UCSD-AML1 (cell line): ENCODE data around the gene BRD4.

ENCODE experiments used
- DNase-seq: peaks from one replicate; lab custom pipeline; 2025; ENCODE audit not compliant: unreplicated experiment; lab: John Stamatoyannopoulos, UW

The BRD4 gene

DNA sequence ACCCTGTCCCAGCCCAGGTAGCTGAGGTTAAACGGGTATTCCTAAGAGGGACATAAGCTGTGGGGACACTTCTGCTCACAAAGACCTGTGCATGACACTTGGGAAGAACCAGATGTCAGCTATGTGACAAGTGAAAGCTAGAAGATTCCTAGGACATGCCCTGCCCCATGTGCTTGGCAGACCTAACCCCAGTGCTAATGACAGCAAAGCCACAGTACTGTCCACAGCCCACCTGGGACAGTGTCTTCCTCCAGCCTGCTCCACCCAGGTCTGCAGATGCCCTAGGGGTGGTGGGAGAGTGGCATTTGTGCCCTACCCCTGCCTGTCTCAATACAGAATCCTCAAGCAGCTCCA, 81.7 kb downstream of the BRD4 start:
- DNase-seq = no peak

DNA sequence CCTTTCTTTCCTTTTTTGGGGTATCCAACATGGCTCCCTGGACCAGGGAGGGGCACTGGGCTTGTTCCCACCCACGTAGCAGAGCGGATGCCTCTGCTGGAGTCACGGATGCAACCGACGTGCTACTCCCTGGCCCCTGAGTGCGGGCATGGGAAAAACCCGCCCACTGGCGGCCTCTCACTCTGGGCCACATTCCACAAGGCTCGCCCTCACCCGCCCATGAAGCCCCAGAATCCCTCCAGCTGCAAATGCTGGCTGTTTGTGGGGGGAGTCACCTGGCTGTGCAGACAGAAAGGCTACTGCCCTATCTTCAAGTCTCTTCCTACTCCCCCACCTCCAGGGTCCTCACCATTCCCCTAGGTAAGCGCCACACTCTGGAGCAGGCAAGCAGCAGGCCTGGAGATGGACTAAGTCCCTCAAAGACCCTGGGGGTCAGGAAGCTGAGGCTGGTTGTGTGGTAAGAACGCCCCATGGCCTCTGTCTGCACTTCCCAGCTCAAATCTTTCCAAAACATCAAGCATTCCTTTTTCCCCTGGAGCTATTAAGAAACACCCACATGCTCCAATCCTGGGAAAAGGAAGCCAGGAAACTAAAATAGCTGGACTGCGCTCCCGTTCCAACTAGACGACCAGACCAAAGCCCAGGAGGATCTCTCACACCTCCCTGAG, 82.2 kb downstream of the BRD4 start:
- no peak for DNase-seq

DNA sequence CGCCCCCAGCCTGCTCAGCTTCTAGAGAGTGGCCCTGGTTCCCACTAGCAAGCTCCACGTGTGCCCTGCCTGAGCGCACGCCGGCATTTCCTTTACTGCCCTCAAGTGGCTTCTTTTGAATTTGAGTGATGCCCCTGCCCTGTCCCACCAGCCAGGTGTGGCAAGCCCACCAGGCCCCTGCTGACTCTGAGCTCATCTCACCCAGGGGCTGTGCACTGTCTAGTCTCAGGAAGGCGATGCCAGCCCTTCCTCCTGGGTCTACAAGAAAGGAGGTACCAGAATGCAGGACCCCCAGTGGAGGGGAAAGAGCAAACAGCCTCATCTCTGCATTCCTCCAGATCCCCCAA, 82.8 kb downstream of the BRD4 start:
- DNase-seq = no peak

DNA sequence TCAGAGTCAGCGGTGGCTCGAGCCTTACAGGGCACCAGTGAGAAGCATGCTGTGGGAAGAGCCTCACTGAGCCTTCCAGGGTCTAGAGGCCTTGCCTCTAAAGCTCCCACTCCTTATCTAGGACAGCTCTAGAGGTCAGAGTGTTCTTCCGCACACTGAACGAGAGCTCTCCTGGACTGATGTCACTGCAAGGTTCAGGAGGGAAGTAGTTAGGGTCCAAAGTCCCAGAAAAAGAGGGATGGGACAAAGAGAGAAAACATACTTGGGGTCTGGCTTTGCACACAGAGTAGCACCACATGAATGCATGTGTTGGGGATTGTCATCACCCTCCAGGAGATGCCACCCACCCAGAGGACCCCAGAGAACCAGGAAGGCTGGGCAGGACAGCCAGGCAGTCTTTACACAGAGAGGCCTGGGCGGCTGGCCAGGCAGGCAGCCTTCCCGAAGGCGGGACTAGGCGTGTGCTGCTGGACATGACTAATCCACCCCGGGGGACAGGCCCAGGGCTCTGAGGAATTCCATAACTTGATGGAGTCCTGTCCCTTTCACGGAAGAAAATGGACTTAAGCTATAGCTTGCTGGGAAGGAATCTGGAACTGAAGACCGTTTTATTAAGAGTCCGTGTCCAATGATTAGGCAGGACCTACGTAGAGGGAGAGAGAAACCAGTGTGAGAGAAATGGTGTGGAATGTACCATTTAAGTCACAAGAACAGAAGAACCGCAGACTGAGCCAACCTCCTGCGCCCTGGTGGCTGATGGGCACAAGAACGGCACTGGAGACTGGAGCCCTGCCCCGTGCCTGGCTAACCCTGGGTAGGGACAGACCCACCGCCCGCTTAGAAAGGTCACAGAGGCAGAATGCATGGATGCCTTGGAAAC, 83.5 kb downstream of the BRD4 start:
- no peak for DNase-seq

DNA sequence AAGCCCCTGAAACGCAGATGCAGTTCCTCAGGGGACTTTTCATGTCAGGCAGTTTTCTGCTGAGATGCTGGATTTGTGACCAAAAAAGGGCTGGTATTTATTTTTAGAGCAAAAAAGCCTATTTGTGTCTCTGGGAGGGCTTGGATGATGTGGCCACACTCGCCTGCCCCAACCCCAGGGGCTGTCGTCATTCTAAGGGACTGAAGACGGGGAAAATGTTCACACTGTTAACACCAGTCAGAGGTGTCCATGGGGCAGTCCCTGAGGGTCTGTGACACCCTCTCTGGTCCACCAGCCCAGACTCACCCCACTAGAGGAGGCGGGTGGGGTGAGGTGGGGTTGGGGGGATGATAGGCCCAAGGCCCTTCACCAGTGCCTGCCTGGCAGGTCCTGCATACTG, 84.2 kb downstream of the BRD4 start:
- no peak for DNase-seq

DNA sequence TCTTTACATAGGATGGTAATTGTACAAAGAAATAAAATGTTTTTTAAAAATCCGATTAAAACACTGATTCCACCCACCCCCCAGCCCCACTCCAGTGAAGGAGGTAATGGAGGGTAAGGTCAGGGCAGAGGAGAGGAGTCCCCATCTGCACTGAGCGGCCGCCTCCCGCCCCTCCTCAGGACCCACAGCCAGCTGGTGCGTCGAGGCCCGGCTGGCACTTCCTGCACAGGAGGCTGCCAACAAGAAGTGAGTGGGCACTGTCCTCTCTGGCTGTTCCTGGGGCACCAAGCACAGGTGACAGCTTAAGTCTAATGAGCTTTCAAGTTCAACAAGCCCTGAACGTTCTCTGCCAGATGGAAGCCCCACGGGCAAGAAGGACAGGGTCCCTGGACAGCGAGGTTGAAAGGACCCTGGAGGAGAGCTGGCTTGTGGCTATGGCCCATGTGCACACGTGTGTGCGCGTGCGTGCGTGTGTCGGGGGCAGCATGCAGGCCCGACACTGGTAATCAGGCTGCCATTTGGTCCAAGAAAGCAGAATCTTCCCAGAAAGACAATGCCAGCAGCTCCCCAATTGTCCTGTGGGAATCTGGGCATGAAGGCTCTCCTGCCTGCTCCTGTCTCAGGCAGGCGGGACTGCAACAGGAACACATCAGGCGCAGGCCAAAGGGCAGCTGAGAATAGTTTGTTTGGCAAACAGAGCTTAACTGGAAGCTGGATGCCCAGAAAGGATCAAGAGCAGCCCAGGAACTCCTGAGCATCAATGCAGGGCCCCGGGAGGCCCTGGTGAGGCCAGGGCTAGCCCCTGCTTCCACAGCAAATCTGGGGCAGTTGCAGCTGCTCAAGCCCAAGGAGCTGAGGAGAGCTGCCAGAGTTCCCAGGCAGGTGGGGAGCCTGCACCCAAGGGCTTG, 85.0 kb downstream of the BRD4 start:
- no peak for DNase-seq

DNA sequence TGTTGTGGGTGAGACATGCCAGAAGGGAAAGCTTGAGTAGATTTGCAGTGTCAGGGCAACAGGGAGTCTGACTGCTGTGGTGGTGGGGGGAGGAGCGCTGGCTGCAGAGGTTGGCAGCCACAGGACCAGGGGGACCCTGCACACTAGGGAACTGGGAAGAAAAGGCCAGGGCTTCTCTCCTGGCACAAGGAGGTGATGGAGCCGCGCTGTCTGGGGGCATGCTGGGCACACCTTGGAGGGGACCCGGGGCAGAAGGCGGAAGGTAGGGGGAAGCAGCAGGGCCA, 86.2 kb downstream of the BRD4 start:
- DNase-seq = no peak

DNA sequence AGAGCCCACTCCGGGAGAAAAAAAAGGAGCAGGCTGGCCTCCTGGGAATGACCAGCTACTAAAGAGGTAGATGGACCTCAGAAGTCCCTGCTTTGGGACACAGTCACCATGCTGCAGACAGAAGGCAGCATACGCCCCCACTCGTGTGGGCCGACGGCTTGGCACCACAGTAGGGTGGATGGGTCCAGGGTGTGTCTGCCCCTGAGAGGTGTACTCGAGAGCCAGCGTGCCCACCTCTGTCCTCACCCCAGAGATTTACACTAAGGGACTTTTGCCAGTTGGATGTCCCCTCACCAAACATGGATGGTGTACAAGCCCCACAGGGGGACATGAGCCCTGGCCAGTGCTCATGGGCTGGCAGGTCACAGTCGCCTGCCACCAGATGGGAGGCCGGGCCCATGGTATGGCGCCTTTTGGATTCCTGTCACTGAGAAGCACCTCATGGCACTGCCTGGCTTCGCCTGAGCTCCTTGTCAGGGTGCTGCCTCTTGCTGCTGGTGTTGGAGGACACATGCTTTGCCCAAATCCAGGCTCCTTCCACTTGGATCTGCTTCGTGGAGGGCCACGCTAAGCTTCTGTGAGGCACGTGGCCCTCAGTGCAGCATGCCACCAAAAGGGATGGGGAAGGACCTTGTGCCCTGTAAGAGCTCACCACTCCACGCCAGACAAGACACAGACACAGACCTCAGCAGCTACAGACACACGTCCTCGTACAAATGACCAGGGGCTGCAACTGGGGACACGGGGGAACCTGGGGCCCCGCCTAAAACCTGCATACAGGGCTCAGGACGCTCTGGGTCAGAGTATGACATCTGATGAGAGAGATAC, 86.8 kb downstream of the BRD4 start:
- no peak for DNase-seq

DNA sequence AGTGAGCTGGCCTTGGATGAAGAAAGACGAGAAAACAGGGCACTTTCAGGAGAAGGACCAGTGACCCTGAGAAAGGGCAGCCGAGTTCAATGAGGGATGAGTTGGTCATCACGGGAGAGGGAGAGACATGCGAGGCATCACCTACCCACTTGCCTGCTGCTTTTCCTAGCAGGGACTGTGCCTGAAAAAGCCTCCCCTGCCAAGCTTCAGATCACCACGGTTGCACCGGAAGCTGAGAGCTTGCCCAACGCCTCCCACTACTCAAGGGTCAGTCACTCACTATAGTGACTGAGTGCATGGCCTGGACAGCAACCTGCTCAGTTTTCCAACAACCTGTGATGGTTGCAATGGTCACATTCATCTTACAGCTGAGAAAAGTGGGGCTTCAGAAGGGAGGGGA, 87.5 kb downstream of the BRD4 start:
- DNase-seq = no peak

DNA sequence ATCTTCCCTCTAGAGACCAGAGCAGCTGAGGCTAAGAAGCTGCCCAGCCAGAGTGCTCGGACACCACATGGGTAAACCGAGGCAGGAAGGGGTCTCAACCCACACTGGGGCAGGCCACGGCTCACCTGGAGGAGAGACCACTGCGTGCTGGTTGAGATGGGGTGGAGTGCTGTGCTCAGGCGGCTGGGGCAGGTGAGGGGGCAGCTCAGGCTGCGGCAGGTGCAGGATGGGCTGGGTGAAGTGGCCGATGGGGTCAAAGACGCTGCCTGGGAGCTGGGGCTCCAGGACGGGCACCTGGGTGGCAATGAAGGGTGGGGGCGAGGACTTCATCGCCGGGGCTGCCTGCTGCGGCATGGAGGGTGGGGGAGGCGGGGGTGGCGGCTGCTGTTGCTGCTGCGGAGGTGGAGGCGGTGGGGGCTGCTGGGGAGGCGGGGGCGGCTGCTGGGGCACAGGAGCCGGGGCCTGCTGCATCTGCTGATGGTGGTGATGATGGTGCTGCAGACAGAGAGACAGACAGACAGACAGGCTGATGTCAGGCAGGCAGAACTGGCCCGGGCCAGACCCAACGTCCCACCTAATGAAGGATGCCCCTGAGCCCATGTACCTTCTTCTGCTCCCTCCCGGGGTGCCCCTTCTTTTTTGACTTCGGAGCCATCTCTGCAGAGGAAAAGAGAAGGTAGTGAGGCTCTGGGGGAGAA, 88.1 kb downstream of the BRD4 start:
- DNase-seq = no peak

DNA sequence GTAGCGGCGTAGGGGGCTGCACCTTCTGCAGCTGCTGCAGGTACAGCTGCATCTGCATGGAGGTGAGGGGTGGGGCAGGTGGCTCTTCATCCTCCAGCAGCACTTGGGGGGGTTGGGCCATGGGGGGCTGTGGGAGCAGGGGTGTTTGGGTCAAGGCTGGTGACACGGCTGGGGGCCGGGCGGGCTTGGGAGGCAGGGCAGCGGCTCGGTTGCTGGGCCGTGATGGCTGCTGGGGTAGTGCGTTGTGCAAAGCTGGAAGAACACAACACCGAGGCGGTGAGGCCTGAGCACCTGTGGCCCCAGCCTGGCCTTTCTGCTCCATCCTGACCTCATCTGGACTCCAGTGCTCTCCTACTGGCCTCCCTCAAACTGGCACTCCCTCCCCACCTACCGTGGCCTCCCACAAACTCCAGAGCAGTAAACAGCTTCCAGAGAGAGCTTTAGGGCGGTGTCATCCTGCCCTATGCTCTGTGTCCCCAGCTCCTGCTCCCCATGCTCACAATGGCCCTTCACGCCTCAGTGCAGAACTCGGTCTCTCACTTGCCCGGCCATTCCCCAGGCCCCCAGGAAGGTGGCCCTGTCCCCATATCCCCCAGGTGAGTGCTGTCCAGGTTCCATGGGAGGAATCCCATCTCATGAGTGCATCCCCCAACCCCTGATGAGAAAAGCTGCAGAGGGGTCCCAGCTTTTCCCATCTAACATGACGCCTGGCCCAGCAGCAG, 88.9 kb downstream of the BRD4 start:
- DNase-seq = no peak

DNA sequence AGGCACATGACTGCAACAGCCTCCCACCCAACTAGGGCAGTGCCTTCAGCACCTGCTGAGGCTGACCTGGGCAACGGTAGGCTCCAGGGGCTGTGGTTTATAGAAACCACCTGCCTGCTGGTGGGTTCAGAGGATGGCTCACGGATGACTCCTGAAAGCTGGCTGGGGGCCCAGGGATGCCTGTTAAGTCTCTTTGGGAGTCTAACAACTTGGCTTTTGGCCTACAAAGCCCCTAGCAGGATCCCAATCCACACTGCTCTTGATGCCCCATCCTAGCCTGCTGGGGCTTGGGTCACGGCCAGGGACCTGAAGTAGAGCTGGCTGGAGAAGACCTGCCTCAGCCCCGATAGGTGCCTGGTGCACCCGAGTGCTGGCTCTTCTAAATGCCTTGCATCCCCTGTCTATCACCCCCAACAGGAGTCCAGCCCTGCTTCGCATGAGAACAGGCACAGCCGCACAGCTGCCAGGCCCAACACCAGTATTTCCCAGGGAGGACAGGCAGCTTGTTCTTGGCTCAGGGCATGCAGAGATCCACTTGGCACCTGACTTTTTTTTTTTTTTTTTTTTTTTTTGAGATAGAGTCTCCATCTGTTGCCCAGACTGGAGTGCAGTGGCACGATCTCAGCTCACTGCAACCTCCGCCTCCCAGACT, 91.0 kb downstream of the BRD4 start:
- DNase-seq = no peak

DNA sequence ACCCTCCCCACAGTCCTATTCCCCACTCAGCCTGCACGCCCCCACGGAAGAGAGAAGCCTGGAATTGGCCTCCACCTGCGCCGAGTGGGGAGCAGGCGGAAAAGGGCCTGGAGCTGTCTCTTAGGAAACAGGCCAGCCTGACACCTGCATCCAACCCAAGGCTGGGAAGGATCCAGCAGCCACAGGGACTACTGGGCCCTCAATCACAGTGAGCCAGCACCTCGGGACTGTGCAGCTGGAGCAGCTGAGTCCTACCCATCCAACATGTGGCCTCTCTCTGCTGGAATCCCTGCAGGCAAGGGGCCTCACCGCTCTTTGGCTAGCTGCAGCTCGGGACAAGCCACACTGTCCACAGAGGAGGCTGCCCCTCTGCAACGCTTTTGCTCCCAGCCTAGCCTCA, 91.8 kb downstream of the BRD4 start:
- no peak for DNase-seq

DNA sequence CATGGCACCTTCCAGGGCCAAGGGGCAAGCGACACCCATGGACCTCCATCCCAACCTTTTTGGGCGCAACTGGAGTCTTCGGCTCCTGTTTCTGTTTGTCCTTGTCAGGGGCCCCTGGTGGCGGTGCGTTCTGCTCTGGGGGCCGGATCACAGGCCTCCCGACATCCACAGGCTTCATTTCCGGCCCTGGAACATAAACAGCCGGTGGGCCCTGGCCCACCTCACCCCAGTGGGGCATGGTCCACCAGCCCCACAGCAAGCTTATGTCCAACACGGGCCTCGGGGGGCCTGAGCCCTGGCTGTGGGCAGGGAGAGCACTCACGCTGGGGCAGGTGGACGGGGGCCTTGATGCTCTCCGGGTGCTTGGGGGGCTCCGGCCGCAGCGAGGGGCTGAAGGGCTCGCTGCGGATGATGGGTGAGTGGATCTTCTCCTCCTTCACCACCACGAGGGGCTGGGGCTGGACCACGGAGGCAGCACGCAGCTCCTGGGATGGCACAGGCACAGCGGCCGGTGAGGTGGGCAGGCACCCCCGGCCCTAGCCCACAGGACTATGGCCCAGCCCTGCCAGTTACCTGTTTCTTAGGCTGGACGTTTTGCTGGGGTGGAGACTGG, 92.9 kb downstream of the BRD4 start:
- no peak for DNase-seq

DNA sequence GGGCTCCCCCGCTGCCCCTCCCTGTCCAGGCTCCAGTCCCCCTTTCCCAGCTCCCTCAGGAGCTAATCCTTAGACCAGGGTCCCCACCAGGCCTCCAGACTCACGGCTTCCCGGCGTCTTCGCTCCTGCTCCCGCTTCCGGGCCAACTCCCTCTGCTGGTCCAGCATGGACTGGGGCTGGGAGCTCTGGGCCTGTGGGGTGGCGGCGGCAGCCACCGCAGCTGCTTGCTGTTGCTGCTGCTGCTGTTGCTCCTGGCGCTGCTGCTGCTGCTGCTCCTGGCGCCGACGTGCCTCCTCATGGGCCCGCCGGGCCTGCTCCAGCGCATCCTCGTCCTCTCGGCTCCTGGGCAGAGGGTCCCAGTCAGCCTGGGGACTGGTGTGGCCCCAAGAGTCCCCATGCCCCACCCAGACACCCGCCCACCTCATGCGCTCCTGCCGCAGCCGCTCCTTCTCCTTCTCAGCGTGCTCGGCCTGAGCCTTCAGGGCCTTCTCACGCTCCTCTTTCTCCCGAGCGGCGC, 93.6 kb downstream of the BRD4 start:
- DNase-seq = no peak

DNA sequence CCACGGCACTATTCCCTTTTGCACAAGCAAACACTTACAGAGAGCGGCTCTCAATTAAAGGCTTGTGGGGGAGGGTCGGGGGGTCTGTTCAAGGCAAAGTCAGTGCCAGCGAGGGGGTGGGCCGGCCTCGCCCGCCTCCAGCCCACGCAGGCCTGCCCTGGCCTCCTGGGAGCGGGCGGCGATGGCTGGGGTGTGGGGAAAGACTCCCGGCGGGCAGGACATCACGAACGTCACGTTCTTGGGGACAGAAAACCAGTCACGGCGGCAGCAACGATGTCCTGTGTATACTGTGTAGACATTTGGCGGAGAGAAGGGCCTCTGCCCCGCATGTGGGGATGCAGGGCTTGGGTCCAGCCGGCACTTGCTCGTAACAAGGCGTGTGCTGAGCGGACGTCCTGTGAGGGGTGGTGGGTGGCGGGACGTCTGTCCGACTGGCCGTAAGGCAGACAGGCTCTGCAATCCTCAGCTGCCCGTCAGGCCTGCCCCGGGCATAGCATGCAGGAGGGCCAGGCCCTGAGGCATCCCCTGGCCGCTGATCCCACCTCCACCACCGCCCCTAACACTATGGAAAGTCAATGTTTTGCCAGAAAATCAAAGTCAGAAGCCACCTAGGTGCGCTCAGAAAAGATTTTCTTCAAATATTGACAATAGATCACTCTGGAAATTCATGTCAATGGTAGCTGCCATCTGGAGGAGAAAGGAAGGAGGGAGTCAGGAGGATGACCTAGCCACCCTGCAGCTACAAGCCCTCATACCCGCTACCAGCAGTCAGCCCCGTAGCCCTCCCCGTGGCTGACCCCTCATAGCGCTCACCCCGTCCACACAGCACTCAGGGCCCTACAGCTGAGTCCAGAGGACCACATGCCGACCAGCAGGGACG, 94.3 kb downstream of the BRD4 start:
- DNase-seq = no peak

DNA sequence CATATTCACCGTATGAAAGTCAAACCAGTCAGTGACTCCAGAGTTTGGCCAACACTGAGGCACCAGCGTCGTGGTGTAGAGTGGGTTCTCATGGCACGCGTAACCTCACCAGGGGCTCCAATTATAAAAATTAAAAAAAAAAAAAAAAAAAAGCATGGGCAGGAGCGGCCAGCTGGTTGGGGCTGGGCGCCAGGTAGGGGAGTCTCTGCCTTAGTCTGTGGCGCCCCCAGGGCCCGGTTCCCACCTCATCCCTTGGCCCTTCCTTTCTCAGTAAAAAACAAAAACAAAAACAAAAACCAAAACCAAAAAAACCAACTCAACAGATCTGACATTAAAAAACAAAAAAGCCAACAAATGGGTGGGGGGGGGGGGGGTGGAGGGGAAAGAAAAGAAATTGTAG, 95.5 kb downstream of the BRD4 start:
- no peak for DNase-seq

DNA sequence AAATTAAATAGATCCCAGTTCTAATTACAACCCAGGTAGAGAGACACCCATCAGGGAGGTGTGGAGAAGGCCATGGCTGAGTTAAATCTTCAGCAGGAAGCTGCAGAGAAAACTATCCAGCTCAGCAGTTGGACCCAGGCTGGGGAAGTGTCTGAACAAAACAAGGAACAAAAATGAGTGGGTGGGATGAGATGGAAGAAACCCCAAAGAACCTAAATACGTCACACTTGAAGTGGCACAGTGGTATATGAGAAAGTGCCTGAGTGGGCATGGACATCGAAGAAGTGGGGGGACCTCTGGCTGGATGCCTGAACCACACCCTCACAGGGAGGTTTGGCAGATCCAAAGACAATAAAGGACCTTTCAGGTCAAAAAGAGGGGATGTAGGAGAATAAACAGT, 96.6 kb downstream of the BRD4 start:
- DNase-seq = no peak
